GM18526 (cell line): ENCODE results near the gene TMCO4.

Experiments
- POLR2A ChIP-seq: IDR thresholded peaks from 3 replicates; pipeline ENCODE4 v1.6.1; 2011; ENCODE audit not compliant: insufficient read length; ENCODE audit errors: extremely low read depth

Gene TMCO4

DNA sequence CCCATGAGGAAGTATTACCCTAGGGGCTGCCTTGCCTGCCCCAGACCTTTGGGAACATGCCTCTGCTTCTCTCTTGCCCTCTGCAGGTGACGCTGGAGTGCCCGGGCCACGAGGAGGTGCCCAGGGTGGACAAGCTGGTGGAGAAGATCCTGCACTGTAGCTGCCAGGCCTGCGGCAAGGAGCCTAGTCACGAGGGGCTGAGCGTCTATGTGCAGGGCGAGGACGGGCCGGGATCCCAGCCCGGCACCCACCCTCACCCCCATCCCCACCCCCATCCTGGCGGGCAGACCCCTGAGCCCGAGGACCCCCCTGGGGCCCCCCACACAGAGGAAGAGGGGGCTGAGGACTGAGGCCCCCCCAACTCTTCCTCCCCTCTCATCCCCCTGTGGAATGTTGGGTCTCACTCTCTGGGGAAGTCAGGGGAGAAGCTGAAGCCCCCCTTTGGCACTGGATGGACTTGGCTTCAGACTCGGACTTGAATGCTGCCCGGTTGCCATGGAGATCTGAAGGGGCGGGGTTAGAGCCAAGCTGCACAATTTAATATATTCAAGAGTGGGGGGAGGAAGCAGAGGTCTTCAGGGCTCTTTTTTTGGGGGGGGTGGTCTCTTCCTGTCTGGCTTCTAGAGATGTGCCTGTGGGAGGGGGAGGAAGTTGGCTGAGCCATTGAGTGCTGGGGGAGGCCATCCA, 142.8 kb downstream of the TMCO4 start:
- no peak for TF ChIP-seq POLR2A

DNA sequence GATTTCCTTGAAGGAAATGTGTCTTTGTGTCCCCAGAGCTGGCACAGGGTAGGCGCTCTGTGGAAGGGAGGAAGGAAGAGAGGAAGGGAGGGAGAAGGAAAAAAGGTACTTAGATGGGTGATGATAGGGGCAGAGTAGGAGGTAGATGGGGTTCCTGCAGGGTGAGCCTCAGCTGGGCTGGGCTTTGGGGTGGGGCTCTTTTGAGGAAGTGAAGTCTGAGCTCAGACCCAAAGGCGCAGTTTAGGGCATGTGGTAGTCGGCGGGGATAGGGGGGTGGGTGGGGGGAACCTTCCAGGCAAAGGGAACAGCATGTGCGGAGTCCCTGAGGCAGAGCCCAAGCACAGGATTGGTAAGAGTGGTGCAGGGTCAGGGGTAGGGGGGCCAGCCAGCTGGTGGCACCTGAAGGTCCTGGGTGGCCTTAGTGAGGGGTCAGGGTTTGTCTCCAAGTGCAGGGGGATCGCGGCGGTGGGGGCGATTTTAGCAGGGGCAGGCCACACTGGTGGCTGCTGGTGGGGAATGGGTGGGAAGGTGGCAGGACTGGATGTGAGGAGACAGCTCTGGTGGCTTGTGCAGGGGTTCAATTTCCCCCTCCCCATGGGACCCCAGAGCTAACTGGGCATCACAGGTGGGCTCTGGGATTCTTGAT, 143.5 kb downstream of the TMCO4 start:
- TF ChIP-seq POLR2A, result no peak

DNA sequence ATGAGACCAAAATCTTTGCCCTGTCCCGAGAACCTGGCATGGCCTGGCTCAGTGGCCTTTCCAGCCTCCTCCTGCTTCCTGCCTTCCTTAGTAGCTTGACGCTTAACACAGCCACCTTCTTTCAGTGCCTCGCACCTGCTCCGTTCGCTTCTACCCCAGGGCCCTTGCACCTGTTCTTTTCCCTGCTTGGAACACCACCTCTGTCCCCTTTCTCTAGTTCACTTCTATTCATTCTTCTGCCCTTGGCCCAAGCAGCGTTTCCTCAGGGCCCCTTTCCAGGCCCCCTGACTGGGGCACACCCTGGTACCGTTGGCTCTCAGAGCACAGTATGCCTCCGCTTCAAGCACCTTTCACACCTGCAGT, 144.0 kb downstream of the TMCO4 start:
- TF ChIP-seq POLR2A, result no peak

DNA sequence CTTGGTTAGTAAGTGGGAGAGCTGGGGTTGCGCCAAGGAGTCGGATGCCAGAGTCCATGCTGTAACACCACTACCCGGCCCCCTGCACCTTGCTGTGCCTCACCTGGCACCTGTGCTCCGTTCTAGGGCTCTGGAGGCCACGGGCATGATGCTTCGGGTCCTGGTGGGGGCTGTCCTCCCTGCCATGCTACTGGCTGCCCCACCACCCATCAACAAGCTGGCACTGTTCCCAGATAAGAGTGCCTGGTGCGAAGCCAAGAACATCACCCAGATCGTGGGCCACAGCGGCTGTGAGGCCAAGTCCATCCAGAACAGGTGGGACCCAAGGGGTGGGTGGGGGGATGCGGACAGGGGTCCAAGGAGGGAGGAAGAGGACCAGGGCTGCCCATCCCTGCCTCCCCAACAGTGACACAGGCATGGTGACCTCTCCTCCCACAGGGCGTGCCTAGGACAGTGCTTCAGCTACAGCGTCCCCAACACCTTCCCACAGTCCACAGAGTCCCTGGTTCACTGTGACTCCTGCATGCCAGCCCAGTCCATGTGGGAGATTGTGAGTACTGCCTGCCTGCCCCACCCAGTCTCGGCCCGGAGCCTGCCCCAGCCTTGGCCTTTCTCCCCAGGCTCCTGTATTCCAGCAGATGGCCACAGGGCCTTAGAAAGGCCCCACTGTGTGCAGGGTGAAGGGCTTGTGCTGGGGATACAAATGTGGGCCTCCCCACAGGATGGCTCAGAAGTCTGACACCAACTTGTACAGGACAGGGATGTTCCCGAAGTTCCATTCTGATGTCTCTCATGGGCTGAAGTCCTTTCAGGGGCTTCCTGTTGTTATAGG, 144.6 kb downstream of the TMCO4 start:
- TF ChIP-seq POLR2A, result no peak

DNA sequence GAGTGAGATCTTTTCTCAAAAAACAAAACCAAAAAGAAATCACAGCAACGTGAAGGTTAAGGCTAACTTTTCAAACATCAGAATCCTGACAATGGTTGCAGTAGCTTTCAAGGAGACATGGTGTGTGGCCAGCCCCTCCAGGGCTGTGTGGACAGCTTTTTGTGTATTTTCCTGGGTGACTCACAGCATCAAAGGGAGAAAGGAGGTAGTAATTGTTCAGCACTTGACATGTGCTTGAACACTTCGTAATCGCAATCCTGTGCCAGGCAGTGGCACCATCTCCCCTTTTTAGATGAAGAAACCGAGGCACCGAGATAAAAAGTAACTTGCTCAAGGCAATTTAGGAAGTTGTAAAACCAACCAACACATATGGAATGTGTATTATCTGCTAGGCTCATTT, 145.3 kb downstream of the TMCO4 start:
- no peak for TF ChIP-seq POLR2A

DNA sequence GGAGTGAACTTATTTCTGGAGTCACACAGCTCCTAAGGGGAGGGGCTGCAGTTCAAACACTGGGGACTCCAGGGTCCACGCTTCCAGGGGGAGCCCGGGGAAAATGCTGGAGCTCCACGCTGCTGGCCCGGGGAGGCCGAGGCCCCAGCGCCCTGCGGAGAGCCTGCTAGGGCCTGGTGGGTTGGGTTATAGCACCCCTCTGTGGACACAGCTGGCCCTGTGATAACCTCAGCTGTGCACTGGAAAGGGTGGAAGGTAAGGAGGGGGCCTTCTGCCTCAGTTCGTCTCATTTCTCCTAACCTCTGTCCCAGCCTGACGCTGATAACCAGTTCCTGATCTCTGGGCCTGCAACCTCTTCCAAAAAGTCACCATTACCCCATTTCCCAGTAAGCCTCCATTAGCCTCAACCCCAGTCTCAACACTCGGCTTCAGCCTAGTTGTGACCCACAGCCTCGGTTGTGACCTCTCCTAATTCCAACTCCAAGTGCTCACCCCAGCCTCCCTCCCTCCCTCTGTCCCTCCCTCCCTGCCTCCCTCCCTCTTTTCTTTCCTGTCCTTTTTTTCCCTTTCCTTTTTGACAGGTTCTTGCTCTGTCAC, 148.5 kb downstream of the TMCO4 start:
- TF ChIP-seq POLR2A, result no peak

DNA sequence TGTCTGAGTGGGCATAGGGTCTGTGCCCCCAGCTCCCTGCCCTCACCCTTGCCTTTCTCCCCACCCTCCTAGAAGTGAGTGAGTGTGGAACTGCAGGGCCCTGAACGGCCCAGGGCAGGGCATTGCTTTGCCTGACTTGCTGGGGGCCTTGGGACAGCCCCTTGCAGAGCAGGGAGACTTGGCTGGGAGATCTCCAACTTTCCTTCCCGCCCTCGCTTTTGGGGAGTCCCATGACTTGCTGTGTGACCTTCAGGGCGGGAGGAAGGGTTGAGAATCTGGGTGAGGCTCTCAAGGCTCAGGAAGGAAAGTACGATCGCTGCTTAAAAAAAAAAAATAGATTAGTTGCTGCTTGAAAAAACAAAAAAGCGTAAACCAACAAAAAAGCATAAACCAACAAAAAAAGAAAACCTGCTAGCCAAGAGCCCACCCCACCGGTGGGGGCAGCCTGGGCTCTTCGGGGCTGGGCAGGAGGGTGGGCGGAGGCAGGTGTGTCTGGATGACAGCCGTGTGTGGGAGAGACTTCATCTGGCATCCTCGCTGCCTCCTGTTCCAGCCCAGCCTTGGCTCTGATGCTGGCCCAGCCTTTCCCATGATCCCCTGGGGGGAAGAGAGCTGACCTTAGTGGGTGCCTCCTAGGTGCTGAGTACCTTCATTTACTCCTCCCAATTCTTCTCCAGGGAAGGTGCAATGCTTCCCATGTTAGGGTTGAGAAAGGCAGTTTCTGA, 149.1 kb downstream of the TMCO4 start:
- no peak for TF ChIP-seq POLR2A

DNA sequence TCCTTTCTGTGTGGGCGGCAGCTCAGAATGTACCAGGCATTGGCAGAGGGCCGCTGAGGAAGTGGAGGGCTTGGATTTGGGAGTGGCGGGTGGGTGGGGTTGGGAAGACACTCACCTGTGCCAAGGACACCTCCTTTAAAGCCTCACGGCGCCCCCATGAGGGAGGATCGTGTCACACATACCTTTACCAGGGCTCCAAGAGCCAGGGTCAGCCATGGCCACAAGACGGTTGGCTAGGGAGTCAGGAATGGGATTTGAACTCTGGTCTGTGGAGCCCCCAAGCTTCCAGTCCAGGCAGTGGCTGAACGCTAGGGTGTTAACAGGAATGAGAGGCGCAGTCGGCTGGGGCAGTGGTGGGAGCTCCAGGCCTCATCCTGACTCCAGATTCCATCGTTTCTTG, 151.0 kb downstream of the TMCO4 start:
- TF ChIP-seq POLR2A, result no peak

DNA sequence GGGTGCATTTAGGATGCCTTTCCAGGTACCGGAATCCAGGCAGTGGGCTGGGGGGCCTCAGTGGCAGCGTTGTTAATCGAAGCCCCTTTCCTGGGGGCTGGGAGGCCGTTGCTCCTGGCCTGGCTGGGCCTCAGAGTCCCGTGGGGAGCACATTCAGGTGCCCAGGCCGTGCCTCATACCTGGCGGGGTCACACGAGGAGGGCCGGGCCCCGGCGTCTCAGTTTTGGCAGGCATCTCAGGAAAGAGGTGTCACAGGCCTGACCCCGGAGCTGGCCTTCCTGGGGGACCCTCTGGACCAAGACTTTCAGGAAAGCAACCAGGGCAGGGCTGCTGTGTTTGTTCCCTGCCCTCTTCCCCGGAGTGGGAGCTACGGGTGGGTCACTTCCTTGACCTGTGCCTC, 151.5 kb downstream of the TMCO4 start:
- TF ChIP-seq POLR2A, result no peak

DNA sequence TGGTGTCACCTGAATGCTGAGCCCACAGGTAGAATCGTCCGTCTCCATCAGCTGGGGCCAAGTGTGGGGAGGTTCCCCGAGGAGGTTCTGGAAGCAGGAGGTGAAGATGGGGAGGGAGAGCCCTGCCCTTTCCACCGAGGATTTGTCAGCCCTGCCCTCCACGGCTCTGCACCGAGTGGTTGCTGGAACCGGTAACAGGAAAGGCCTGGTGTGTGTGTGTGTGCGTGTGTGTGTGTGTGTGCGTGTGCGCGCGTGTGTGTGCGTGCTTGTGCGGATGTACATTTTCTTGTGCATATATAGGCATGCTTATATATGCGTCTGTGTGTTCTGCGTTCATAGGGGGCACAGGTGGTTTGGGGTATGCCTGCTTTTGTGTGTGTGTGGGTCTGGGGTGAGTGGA, 152.1 kb downstream of the TMCO4 start:
- no peak for TF ChIP-seq POLR2A

DNA sequence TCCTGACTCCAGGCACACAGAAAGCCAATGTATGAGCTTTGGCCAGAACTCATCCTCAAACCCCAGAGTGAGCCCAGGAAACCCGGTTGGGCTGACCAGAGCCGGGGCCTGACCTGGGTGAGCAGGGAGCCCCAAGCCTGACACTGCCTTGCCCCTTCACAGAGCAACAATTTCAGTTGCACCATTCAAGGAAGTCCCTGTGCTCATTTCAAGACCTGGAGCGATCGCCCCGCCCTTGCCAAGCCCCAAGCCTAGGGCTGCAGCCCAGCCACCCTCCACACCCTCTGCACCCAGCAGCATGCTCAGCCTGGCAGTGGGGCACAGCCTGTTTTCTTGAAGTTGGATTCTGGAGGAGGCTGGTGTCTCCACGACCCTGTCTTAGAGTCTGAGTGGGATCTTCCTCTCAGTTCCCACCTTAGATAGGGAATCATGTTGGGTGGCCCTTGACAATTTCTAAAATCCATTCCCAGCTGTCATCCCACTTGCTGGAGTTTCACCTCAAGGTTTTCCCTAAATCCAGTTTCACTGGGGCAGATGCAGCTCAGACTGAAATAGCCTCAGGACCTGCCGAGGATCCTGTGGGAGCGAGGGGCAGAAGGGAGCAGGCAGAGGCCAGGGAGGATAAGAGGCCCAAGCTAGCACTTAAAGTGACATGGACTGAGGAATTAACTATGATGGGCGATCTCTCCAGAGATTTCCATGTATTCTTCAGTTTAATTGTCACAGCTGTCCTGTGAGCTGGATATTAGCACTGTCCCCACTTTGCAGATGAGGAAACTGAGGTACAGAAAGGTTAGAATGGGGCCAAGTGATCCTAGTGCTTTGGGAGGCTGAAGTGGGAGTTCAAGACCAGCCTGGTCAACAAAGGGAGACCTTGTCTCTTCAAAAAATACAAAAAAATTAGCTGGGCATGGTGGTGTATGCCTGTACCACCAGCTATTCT, 153.1 kb downstream of the TMCO4 start:
- TF ChIP-seq POLR2A, result no peak

DNA sequence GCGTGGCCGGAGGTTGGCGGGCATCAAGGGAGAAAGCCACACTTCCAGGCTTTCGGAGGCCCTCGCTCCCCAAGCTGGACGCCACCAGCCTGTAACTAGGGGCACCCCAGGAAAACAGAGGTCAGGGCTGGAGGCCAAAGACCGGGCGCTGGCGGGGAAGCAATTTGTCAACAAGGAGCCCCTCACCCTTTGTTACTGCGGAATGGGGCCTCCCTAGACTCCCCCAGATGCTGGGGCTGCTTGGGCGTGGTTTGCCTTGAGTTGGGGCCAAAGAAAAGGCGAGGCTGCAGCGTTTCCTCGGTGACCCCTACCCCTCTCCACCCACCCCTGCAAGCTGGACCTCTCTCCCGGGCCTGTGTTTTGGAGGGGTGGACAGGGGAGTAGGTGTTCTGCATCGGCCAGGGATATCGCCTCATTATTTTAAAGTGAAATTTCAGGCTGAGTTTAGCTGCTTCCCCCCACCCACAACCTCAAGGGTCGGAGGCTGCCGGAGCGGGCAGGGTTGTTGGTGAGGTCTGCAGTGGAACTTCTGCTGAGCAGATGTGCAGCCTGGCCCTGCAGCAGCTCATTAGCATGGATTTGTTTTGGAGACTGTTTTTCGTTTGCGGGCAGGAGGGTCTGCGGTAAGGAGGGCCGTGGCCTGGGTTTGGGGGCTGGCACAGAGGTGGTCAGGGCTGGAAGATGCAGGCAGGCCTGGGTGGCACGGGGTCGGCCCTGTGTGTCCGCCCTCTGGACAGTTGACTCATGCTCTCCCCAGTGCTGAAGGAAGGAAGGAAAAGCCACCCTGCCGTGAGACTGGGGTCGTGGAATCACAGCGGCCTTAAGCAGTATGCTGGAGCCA, 154.1 kb downstream of the TMCO4 start:
- TF ChIP-seq POLR2A, result no peak

DNA sequence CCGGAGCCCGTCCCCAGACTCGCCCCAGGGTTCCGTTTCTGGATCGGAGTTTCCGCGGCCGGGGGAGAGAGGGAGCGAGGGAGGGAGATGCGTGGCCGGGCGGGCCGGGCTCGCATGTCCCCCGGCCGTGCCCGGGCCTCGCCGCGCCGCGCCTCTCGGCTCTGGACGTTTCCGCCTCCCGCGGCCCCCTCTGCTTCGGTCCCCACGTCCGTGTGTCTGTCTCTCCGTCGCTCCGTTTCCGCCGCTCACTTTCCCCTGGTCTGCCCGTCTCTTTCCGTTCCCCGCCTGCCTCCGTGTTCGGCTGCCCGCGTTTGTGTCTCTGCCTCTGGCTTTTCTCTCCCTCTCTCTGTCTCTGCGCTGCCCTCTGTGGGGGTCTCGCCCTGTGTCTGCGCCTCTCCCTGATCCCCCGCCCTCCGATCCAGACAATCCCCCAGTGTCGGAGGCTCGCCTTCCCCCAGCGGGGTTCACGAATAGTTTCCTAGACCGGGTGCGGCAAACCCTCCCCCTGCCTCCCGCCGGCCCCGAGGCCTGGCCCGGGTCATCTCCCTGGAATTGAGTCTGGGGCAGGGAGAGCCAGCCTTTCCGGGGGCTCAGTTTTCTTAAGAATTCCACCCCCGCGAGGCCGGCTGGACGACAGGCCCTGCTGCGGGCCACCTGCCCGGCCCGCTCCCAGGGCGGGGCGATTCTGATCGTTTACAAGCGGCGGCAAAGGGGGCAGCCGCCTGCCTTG, 154.9 kb downstream of the TMCO4 start:
- no peak for TF ChIP-seq POLR2A

DNA sequence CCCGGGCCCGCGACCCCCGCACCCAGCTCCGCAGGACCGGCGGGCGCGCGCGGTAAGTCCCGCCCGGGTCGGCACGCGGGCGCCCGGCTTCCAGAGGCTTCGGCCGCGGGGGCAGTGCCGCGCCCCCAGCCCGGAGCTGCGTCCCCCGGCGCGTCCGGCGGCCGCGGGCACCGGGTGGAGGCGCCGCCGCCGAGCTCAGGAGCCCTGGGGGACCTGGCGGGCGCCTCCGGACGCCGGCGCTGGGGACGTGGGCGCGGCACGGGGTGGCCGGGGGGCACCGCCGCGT, 155.4 kb downstream of the TMCO4 start:
- TF ChIP-seq POLR2A, result no peak
